HG03045 (cell line): ENCODE data around the gene C4orf54.

ENCODE experiments used
- ATAC-seq: cut with Tn5 transposase; IDR thresholded peaks from one replicate; pipeline ENCODE4 v1.9.1; 2021; ENCODE audit warnings: mild to moderate bottlenecking, moderate library complexity; ENCODE audit not compliant: unreplicated experiment

Gene C4orf54

DNA sequence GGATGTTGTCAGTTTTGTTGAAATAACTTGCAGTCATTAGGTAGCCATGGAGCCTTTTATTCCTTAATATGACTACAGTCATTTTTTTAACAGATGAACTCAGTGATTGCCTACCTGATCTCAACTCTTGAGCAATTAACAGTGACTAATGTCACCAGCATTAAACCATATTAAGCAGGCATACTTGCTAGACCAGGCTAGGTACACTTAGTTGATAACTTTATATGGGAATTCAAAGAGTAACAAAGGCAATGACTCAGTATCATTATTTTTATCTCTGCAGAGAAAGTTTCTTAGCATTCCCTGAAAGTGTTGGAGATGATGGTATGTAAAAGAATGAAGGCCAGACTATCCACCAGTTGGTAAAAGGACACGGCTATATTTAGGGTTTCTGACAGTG lies at the start of gene C4orf54:
C4orf54 (minus strand) TSS at position 31 of the 400 bp plus-strand sequence. CDS start 3,180 bp downstream, outside the sequence.
- no peak for ATAC-seq

DNA sequence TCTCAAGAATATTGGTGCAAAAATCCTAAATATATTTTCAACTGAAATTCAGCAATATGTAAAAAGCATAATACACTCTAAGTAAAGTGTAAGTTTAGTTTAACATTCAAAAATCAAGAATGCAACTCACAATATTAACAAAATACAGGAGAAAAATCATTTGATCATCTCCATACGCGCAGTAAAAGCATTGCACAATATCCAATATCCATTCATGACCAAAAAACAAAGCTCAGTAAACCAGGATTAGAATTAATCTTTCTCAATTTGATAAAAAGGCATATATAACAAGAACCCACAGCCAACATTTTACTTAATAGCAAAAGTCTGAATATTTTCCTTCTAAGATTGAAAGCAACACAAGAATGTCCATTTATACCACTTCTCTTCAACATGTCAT lies 48.3 kb upstream of the C4orf54 start:
- no peak for ATAC-seq

DNA sequence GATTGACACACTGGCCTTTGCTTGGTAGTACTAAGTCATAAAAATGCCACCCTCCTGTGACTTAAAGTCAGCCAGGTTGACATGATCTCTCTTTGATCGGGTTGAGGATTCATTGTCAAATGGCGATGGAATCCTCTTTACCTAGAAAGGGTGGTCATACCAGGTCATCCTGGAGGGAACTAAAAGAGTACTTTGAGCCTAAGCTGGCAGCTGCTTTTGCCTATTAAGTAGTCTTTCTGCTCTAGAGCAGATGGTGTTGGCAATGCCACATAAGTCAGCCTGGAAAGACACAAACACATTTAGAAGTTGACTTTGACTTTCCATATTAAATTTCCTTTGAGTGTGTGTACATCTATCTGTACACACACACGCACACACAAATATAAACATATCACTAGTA lies 39.2 kb upstream of the C4orf54 start:
- ATAC-seq, result no peak

DNA sequence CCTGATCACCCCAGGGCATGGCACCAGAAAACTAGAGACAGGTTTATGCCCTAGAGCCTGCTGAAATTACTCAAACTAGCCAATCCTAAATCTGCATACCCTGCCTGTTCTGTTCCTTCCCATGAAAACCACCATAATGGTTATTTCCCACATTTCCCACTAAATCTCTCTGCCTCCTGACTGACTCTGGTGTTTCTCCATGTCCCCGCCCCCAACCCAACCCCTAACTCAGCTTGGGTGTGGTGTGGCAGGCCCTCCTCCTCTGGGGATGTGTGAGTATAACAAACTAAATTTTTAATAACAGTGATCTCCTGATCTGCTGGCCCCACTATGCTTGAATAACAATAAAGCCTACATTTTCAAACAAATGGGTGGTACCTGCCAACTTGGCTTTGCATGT lies 35.5 kb upstream of the C4orf54 start:
- no peak for ATAC-seq

DNA sequence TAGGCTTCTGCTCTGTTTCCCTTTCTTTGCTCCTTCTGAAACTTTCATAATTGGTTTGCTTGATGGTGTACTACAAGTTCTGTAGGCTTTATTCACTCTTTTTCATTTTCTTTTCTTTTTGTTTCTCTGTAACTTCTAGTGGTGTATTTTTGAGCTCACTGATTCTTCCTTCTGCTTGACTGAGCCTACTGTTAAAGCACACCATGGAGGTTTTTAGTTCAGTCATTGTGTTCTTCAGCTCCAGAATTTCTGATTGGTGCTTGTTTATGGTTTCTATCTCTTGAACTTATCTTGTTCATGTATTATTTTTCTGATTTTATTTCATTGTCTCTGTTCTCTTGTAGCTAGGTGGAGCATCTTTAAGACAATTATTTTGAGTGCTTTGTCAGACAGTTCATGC lies 33.4 kb upstream of the C4orf54 start:
- ATAC-seq, result no peak

DNA sequence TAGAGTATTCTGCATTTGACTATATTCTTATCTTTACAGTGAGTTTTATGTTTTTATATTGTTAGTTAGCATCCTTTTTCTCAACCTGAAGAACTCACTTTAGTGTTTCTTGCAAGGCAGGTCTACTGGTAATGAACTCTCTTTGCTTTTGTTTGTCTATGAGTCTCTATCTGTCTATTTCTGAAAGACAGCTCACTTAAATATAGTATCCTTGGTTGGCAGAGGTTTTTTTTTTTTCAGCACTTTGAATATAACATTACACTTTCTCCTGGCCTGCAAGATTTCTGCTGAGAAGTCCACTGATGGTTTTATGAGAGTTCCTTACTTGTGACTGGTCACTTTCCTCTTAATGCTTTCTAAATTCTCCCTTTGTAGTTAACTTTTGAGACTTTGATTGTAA lies 32.8 kb upstream of the C4orf54 start:
- ATAC-seq, result no peak

DNA sequence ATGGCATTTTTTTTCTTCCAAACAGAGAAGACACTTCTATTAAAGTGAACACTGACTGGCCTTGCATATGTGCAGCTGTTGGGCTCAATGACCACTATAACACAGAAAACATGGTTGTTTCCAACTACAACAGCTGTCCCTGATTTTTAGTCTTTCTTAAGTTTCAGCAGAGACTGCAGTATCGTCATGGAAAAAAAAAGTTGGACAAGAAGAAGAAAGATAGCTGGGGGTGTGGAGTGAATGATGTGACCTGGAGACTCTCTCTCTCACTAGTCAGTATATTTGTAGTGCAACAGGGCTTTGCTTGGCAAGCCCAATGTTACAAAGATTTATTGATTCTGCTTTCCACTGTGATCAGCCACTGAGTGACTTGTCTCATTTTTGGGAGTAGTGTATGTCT lies 29.5 kb upstream of the C4orf54 start:
- no peak for ATAC-seq

DNA sequence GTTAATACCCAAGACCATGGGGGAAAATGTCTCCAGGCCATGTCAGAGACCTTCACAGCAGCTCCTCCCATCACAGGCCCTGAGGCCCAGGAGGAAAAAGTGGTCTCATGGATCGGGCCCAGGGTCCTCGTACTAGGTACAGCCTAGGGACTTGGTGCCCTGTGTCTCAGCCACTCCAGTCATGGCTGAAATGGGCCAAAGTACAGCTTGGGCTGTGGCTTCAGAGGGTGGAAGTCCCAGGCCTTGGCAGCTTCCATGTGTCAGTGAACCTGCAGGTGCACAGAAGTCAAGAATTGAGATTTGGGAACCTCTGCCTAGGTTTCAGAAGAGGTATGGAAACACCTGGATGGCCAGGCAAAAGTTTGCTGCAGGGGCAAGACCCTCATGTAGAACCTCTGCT lies 27.6 kb upstream of the C4orf54 start:
- ATAC-seq, result no peak

DNA sequence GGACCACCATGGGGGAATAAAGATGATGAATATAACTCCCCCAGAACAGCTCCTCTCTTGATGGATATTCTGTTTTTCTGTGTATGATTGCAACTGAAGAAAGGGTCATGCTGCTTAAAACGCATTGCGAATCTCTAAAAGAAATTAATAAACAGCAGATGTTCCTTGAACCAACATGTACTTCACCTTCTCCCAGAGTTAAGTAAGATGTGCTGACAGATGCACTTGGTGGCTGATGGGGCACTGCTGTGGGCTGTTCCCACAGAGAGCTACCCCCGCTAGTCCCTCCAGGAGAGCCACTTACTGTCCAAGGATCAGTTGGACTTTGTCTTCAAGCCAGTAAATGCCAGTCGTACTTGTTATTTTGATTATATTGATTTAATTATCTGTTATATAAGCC lies 26.3 kb upstream of the C4orf54 start:
- ATAC-seq, result no peak

DNA sequence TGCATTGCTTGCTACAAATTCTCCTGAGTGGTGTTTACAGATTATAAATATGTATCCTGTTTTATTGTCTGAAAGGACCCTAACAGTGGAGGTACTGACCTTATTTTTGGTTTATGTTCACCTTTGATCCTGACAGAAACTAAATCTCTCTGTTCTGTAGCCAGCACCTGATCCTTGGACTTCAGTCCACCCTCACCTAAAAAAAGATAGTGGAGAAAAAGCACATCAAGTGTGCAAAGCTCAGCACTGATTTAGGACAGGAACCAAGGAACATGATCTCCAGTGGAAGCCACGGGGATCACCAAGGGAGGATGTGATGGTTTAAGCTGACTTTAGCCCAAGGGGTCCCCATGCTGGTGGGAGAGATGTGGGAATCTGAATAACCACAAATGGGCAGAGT lies 22.3 kb upstream of the C4orf54 start:
- ATAC-seq, result no peak

DNA sequence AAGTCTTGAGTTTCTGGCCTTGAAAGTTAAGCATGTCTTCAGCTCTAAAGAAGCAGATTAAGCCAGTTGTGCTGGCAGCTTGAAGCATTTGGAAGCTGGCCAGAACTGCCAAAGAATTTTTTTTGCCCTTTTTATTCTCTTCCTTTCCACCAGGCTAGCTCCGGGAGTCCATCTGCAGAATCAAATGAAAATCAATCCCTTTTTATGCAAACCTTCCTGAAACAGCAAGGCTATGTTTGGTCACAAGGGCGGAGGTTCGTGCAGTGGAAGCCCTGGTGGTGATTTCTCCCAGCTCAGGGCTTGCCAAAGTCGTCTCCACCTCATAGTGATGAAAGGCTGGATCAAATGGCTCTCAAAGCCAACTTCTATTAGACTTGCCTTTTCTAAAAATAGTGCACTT lies 21.6 kb upstream of the C4orf54 start:
- ATAC-seq, result no peak

DNA sequence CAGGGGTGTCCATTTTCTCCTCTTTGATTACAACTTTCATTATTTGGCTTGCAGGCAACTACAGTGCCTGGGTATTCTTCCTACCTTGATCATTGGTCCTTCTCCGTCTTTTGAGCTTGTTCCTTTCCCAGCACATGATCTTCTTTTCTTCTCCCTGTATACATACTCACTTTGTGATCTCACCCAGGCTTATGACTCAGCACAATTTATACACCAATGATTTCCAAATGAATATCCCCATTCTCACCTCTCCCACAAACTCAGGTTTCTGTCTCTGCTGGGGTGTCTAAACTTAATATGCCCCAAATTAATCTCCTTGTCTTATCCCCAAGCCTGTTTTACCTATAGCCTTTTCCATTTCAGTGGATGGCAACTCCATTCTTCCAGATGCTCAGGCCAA lies 19.5 kb upstream of the C4orf54 start:
- ATAC-seq, result no peak

DNA sequence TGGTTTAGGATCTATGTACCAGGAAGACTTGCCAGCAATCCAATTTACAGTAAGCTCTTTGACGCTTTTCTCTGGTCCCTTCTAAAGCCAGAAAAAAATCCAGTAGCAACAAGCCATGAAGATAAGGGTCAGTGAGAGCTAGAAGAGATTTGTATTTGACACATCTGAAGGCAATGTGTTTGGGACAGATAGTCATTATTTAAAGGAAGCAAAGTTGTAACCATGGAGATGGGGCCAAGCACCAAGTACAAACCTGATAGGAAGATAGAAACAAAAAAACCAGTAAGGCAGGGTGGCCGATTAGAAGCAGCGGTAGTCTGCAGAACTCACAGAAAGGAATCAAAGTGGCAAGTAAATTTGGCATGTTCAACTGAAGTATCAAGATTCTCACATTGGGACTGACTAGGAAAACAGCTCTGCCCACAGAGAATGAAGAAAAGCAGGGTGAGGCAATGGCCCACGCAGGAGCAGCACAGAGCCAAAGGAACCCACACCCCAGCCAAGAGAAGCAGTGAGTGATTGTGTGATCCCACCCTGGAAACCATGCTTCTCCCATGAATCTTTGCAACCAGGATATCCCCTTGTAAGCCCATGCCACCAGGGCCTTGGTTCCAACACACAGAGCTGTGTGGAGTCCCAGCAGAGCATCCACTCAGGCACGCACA lies 12.9 kb upstream of the C4orf54 start:
- ATAC-seq, result no peak

DNA sequence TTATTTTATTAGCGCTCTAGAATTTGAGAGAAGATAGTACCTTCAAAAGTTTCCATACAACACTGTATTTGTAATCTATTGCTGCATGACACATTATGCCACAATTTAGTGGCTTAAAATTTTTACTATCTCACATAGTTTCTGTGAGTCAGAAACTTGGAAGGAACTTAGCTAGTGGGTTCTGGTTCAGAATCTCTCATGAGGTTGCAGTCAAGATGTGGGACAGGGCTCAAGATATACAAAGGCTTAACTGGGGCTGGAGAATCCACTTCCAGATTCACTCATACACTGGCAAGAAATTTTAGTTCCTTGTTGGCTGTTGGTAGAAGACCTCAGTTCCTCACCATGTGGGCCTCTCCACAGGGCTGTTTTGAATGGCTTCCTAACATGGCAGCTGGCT lies 11.5 kb upstream of the C4orf54 start:
- no peak for ATAC-seq

DNA sequence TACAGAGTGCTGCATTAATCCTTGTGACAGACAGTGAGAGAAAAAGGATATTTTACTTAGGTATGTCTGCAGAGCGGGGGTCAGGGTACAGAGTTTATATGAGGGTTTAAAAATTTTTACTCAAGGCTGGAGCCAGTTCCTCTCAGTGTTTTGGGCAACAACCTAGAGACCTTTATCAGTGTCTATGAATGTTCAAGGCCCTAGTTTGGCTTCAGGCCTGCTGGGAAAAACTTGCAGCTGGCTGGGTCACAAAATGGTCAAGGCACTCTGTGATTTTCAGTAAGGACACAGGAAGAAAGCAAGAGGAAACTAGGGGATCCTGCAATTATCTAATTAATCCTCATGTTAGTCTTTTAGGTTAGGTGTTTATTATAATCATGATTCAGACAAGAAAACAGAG lies 10.8 kb upstream of the C4orf54 start:
- ATAC-seq, result no peak

DNA sequence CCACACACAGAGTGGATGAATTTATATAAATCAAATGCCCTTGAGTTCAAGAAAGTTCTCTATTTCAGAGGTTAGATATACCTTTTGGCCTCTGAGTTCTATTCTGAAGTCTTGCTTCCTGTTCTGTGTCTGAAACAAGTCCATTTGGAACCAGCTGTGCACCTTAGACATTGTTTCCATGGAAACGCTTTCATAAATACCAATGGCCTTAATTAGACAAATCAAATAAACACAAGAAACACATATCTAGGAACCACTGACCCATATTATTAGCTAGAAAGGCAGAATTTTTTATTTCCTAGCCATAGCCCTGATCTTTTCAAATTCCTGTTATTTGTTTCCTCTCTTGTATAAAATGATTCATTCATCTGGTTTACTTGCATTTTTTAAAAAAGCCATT lies 8.4 kb upstream of the C4orf54 start:
- ATAC-seq, result no peak

DNA sequence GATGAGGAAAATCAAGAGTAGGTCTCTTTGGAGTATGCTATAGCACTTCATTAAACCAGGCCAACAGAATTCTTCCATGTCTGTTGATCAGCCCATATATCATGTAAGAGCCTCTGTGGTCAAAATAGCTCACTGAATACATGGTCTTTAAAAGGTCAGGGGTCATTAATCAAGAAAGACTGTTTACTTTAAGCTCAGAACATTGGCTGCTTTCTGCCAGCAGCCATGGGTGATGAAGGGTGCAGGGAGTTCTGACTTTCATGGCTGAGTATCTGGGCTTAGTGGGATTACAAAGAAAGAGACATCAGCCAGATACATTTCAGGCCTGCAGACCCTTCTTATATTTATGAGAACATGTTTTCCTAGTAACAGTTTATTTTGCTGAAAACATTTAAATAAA lies 7.1 kb upstream of the C4orf54 start:
- no peak for ATAC-seq

DNA sequence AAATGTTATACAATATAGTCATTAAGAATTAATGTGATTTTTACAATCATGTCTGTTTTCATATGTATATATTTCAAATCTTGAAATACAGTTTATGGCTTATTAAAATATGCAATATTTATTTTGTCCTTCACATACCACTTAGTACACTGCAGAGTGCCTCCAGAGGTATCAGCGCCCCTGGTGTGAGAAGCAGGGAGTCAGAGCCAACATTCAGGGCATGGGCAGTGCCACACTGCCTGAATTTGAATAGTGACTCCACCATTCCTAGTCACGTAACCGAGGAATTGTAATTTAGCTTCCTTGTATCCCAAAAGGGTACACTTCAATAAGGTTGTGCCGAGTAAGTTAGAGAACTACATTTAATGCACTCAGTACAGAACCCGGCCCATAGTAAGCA lies 4.3 kb upstream of the C4orf54 start:
- no peak for ATAC-seq

DNA sequence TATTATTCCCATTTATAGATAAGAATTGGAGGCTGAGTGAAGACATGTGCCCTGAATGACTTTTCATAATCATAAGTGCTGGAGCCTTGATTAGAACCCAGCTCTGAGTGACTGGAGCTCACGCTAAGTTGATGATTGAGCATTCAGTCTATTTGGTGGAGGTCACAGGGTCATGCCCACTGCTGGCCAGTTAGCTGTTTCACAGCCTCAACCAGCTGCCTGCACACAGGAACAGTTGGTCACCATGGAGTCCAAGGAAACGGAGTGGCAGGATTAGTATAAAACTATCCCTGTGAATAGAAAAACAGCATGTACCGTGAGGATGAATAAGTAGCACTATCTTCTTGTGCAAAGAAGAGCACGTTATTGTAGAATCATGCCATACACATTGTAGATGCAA lies 1.0 kb upstream of the C4orf54 start:
- ATAC-seq, result no peak

DNA sequence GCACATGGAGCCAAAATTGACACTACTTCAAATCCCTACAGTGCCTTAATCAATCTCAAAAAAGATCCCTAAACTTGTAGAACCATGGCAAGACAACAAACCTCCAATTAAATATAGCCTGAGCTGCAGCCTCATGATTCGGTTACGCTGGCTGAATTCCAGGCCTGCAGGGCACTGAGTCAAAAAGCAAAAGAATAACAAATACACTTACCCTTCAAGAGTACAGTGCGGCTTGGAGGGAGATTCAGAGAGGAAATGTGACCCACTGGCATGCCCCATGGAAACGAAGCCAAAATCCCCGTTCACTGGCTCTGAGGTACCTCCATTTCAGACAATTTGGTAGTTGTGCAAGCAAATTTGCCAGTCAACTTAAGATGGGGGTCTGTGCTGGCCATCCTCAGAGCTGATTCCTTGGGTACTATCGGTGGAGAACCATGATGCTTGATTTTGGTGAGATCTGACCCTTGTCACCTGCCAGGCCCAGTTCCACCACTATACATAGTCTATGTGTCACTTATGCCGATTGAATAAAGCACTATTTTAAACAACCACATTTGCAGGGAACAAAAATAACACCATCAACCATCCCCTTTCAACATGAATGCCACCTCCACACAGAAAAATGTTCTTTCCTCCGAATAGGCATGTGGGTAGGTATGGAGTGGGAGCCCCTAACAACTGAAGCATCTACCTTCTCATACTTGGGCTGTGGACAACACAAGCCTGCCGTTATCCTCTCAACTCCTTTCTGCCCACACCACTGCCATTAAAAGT lies 2.1 kb downstream of the C4orf54 start:
- ATAC-seq, result no peak

DNA sequence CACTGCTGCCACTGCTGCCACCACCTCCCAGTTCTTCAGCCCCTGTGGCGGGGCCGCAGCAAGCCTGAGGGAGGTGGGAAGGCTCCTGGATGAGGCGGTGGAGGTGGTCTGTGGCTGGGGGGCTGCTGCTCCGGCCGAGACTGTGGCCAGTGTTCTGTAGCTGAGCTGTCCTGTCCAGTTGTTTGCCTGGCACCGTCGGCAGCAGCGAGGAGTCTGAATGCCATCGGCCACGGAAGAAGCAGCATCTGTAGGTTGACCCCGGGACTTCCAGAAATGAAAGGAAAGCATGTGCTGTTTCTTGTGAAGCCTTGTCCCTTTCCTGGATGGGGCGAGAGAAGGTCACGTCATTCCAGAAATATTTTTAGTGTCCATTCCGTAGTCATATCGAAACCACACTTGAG lies 3.3 kb downstream of the C4orf54 start:
- ATAC-seq, result no peak

DNA sequence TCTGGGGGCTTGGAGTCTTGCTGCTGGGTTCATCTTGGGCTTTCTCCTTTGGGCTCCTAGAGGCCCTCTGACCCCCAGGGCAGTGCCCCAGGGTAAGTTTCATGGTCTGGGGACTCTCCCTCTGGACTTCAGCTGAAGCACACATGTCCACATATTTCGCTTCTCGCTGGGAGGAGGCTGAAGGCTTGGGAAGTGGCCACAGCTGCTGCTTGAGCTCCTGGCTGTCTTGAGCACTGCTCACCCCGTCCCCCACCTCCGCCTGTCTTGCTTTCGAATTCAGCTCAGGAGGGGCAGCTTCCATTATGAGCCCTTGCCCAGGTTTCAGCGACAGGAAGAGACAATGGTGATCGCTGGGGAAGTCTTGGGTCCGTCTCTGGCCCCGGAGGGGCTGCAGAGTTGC lies 3.7 kb downstream of the C4orf54 start:
- no peak for ATAC-seq
